Measurements from ENCODE around the gene CAMK1G.

The CAMK1G gene

GRCh38 chr1:209593747-209594146, 10.2 kb downstream of the CAMK1G start:
- ATAC-seq: peak; percentile 31; the same call in 1 of the 3 replicates

GRCh38 chr1:209594440-209594839, 10.9 kb downstream of the CAMK1G start:
- no peak for ATAC-seq
- TF ChIP-seq ZNF70 (CRISPR knock-in tag; IDR thresholded peaks at IDR 0.05) (no peak), CSRNP3 (CRISPR knock-in tag; IDR thresholded peaks at IDR 0.05) (no peak), TCF4 (CRISPR knock-in tag; IDR thresholded peaks at IDR 0.05; ENCODE audit: borderline replicate concordance) (no peak), ISL1 (CRISPR knock-in tag; IDR thresholded peaks at IDR 0.05) (no peak), RARB (CRISPR knock-in tag; IDR thresholded peaks at IDR 0.05) (no peak), ZFP3 (CRISPR knock-in tag; IDR thresholded peaks at IDR 0.05) (no peak), GLIS3 (CRISPR knock-in tag; IDR thresholded peaks at IDR 0.05) (no peak), PATZ1 (CRISPR knock-in tag; IDR thresholded peaks at IDR 0.05; ENCODE audit: borderline replicate concordance) (no peak), ARNTL (CRISPR knock-in tag; IDR thresholded peaks at IDR 0.05; ENCODE audit: borderline replicate concordance, low read depth) (no peak), CREB5 (CRISPR knock-in tag; IDR thresholded peaks at IDR 0.05; ENCODE audit: low read depth) (no peak), ESRRG (CRISPR knock-in tag; IDR thresholded peaks at IDR 0.05) (no peak), ZC3H10 (CRISPR knock-in tag; IDR thresholded peaks at IDR 0.05) (no peak), CSDC2 (CRISPR knock-in tag; IDR thresholded peaks at IDR 0.05) (no peak)

More at GRCh38 chr1:209593747-209594146, 10.2 kb downstream of the CAMK1G start:
- TF ChIP-seq ZNF8 (CRISPR knock-in tag; IDR thresholded peaks at IDR 0.05) (no peak), CSDC2 (CRISPR knock-in tag; IDR thresholded peaks at IDR 0.05) (no peak), PATZ1 (CRISPR knock-in tag; IDR thresholded peaks at IDR 0.05; ENCODE audit: borderline replicate concordance) (no peak), TSHZ2 (CRISPR knock-in tag; IDR thresholded peaks at IDR 0.05) (no peak), CREB5 (CRISPR knock-in tag; IDR thresholded peaks at IDR 0.05; ENCODE audit: low read depth) (no peak), POU6F1 (CRISPR knock-in tag; IDR thresholded peaks at IDR 0.05; ENCODE audit: borderline replicate concordance, low read depth) (no peak), PPARA (CRISPR knock-in tag; IDR thresholded peaks at IDR 0.05; ENCODE audit: borderline replicate concordance) (no peak), ARNTL (CRISPR knock-in tag; IDR thresholded peaks at IDR 0.05; ENCODE audit: borderline replicate concordance, low read depth) (no peak), ZFP30 (CRISPR knock-in tag; IDR thresholded peaks at IDR 0.05) (no peak), TOX (CRISPR knock-in tag; IDR thresholded peaks at IDR 0.05; ENCODE audit: borderline replicate concordance) (no peak), SNAI2 (CRISPR knock-in tag; IDR thresholded peaks at IDR 0.05) (no peak), BACH2 (CRISPR knock-in tag; IDR thresholded peaks at IDR 0.05; ENCODE audit: borderline replicate concordance) (no peak), ZNF565 (CRISPR knock-in tag; conservative IDR thresholded peaks at IDR 0.05; ENCODE audit: low read depth) (no peak), RARB (CRISPR knock-in tag; IDR thresholded peaks at IDR 0.05) (no peak), ZFP3 (CRISPR knock-in tag; IDR thresholded peaks at IDR 0.05) (no peak), ESRRG (CRISPR knock-in tag; IDR thresholded peaks at IDR 0.05) (no peak)

Data from SK-N-SH treated with all-trans-retinoic acid at 6 μM for 48 hours (cell line).